Tibial nerve (tissue), 4 donors: ENCODE measurements around the gene SEC14L5.

Source experiments
- CTCF ChIP-seq, 5 experiments: fragments of 200-600 bp in 3 of 5; fragments of 450-650 bp in 2 of 5; sonication (generic) in 3 of 5; IDR thresholded peaks; one replicate each; pipeline ENCODE4 v1.5.1; 2016 to 2019; ENCODE audit warnings: antibody characterized with exemption in 5 of 5, mild to moderate bottlenecking in 3 of 5, moderate library complexity in 2 of 5
- EP300 ChIP-seq, 2 donors: sonication (generic); formaldehyde crosslinking; IDR thresholded peaks; one replicate each; pipeline ENCODE4 v1.6.1; 2017; ENCODE audit warnings: antibody characterized with exemption in 2 of 2, mild to moderate bottlenecking in 1 of 2
- POLR2A ChIP-seq, 2 donors: fragments of 450-650 bp; IDR thresholded peaks; one replicate each; pipeline ENCODE4 v1.6.1; 2017; ENCODE audit warnings: antibody characterized with exemption in 2 of 2, mild to moderate bottlenecking in 2 of 2, moderate library complexity in 2 of 2

GRCh38 chr16:5027575-5028235, 69.6 kb downstream of the SEC14L5 start:
- TF ChIP-seq CTCF (IDR thresholded peaks at IDR 0.05) (no peak), POLR2A (IDR thresholded peaks at IDR 0.05) (no peak), EP300 (IDR thresholded peaks at IDR 0.05) (no peak)
